Measurements from ENCODE around the gene ATP8A2.

DNA sequence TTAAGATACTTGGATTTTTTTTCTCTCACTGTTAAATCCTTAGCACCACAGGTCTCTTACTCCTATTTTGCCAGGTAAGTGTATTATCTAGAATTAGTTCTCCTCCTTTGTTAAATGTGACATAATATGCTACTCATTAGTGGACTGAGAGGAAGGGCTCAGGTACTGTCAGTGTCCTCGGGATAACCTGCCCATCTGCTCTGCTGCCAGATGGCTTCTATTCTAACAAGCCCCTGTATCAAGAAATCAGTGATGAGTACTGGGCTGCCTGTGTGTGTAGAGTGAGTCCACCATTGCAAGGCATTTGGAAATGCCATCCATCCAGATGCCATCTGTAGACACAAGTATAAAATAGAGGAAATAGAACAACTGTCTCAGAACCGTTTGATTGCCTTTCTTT lies 209.6 kb downstream of the ATP8A2 start:
- TF ChIP-seq, protein P1, sequence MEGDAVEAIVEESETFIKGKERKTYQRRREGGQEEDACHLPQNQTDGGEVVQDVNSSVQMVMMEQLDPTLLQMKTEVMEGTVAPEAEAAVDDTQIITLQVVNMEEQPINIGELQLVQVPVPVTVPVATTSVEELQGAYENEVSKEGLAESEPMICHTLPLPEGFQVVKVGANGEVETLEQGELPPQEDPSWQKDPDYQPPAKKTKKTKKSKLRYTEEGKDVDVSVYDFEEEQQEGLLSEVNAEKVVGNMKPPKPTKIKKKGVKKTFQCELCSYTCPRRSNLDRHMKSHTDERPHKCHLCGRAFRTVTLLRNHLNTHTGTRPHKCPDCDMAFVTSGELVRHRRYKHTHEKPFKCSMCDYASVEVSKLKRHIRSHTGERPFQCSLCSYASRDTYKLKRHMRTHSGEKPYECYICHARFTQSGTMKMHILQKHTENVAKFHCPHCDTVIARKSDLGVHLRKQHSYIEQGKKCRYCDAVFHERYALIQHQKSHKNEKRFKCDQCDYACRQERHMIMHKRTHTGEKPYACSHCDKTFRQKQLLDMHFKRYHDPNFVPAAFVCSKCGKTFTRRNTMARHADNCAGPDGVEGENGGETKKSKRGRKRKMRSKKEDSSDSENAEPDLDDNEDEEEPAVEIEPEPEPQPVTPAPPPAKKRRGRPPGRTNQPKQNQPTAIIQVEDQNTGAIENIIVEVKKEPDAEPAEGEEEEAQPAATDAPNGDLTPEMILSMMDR (IDR thresholded peaks at IDR 0.05; ENCODE audit: low read depth, low read length, missing input control), result no peak
- no peak for TF ChIP-seq SP1 (IDR thresholded peaks at IDR 0.05)
- TF ChIP-seq NR2F2 (IDR thresholded peaks at IDR 0.05), result no peak

Data from liver (tissue), 3 donors.